ENCODE results near the gene TTC24.
"Not testable (repeated sequence)": the region's sequence is repeated elsewhere in the genome, so short reads cannot be mapped to it uniquely, and the experiment has no call there.

DNA sequence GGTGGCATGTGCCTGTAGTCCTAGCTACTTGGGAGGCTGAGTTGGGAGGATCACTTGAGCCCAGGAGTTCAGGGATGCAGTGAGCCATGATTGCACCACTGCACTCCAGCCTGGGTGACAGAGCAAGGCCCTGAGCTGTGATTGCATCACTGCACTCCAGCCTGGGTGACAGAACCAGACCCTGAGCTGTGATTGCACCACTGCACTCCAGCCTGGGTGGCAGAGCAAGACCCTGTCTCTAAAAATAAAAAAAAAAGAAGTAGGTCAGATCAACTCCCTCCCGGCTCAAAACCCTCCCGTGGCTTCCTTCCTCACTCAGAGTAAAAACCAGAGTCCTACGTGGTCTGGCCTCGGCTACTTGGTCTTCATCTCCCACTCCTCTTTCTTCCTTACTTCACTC is 26.6 kb upstream of the TTC24 start:
- TF ChIP-seq, protein P1, sequence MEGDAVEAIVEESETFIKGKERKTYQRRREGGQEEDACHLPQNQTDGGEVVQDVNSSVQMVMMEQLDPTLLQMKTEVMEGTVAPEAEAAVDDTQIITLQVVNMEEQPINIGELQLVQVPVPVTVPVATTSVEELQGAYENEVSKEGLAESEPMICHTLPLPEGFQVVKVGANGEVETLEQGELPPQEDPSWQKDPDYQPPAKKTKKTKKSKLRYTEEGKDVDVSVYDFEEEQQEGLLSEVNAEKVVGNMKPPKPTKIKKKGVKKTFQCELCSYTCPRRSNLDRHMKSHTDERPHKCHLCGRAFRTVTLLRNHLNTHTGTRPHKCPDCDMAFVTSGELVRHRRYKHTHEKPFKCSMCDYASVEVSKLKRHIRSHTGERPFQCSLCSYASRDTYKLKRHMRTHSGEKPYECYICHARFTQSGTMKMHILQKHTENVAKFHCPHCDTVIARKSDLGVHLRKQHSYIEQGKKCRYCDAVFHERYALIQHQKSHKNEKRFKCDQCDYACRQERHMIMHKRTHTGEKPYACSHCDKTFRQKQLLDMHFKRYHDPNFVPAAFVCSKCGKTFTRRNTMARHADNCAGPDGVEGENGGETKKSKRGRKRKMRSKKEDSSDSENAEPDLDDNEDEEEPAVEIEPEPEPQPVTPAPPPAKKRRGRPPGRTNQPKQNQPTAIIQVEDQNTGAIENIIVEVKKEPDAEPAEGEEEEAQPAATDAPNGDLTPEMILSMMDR (IDR thresholded peaks at IDR 0.05; ENCODE audit: insufficient read depth, low read length, poor library complexity, severe bottlenecking) = not testable (repeated sequence)
- TF ChIP-seq EZH2phosphoT487 (conservative IDR thresholded peaks at IDR 0.05; ENCODE audit: low read length) = not testable (repeated sequence)

Measured in SU-DHL-6 (cell line).